Measurements from ENCODE around the gene ZCCHC4. TPM values are rescaled to one million over a fixed set of nuclear protein-coding genes. Genes with fewer than 3 reads are reported as not detected.
"Not testable (repeated sequence)": the region's sequence is repeated elsewhere in the genome, so short reads cannot be mapped to it uniquely, and the experiment has no call there.

Gene ZCCHC4
- total RNA-seq, 4 donors from 2014 or later = 5.6 to 13.9 (median 10.0) TPM

DNA sequence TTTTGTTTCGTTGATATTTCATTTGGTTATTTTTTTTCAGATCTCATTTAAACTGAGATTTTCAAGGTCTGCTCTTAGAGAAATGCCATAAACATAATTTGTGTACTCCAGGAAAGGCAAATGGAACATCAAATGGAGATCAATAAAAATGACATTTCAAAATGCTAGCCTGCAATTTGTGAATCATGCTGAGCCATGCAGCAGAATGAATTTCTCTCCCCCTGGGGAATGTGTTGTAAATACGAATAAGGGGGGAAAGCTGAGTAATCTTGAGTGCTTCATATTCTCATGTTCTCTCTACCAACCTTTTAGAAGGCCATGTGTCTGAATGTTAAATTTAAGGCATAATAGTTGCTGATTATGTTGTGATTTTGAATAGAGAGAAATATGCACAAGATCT, 7.8 kb downstream of the ZCCHC4 start:
- no peak for DNase-seq

DNA sequence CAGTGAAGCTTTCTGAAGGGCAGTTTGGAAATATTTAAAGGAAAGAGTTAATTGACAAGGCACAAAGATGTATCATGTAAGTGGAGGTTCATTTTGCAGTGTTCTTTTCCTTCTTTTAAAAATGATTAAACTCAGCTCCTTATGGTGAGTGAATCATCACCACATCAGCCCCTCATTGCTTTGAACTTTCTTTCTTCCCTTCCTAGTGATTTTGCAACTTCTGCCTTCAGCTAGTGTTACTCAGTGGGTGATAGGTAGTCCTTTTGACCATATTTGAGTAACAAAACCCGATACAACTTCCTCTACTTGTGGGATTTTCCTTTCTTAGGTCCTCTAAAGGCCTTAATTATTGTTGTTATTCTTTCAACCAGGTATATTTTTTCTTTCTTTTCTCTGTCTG, 8.2 kb downstream of the ZCCHC4 start:
- no peaks in the 10 kb centered on the region for H3K27me3 ChIP-seq
- 23 to 35% methylated on average over 1 of the region's 1 CpG for WGBS, 2 donors
- H3K27ac ChIP-seq = no peak overlapping the region
- no peak for DNase-seq
- H3K36me3 ChIP-seq = peaks cover 0 to 56% (median 11%) of the 10 kb centered on the region in 3 donors
- intact Hi-C loops (cut with DNase I) = no loop called here
- no peaks in the 10 kb centered on the region for H3K9me3 ChIP-seq
- TF ChIP-seq CTCF (IDR thresholded peaks at IDR 0.05) = no peak
- TF ChIP-seq POLR2A (IDR thresholded peaks at IDR 0.05) = no peak
- no peak overlapping the region for H3K4me3 ChIP-seq
- H3K4me1 ChIP-seq = no peaks in the 10 kb centered on the region

More for the DNA sequence above, 7.8 kb downstream of the ZCCHC4 start:
- WGBS, 2 donors = 46 to 59% methylated on average over 2 of the region's 2 CpGs
- Histone ChIP-seq H3K4me3 (no peak overlapping the region), H3K4me1 (no peaks in the 10 kb centered on the region), H3K36me3 (peaks cover 0 to 60% (median 11%) of the 10 kb centered on the region in 3 donors), H3K27me3 (no peaks in the 10 kb centered on the region), H3K9me3 (no peaks in the 10 kb centered on the region), H3K27ac (no peak overlapping the region)
- intact Hi-C loops (cut with DNase I) = no loop called here
- no peak for TF ChIP-seq CTCF (IDR thresholded peaks at IDR 0.05)
- no peak for TF ChIP-seq POLR2A (IDR thresholded peaks at IDR 0.05)

DNA sequence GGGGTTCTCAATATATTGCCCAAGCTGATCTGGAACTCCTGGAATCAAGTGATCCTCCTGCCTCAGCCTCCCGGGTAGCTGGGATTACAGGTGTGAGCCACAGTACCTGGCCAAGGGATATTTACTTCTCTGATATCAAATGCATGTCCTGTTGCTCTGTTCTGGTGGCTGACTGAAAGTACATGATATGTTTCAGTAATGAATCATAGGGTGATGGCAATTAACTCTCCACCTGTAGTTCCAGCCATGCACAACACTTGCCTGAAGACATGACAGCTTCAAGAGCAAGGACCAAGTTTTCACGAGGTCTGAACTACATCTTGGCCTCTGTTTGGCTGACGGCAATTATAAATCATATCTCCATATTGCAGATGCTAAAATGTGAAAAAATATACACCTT, 9.1 kb downstream of the ZCCHC4 start:
- TF ChIP-seq CTCF (IDR thresholded peaks at IDR 0.05) (no peak), POLR2A (IDR thresholded peaks at IDR 0.05) (no peak)
- DNase-seq = no peak
- Histone ChIP-seq H3K36me3 (peaks cover 0 to 49% (median 4%) of the 10 kb centered on the region in 3 donors), H3K27ac (no peak overlapping the region), H3K4me1 (no peaks in the 10 kb centered on the region), H3K27me3 (no peaks in the 10 kb centered on the region), H3K9me3 (no peaks in the 10 kb centered on the region), H3K4me3 (no peak overlapping the region)
- WGBS, 2 donors = 85 to 87% methylated on average over 2 to 3 of the region's 3 CpGs
- intact Hi-C loops (cut with DNase I) = no loop called here

DNA sequence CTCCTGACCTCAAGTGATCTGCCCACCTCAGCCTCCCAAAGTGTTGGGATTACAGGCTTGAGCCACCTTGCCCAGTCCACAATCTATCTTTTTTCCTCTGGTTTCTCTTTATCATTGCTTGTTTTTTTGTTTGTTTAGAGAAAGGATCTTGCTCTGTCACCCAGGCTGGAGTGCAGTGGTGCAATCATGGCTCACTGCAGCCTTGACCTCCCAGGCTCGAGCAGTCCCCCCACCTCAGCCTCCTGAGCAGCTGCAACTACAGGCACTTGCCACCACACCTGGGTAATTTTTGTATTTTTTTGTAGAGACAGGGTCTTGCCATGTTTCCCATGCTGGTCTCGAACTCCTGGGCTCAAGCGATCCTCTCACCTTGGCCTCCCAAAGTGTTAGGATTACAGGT, 15.9 kb downstream of the ZCCHC4 start:
- H3K27me3 ChIP-seq; H3K4me1 ChIP-seq; H3K9me3 ChIP-seq; H3K27ac ChIP-seq; intact Hi-C loops (cut with DNase I); DNase-seq; H3K4me3 ChIP-seq: not testable (repeated sequence)
- 96 to 100% methylated on average over 2 to 3 of the region's 3 CpGs for WGBS, 2 donors
- H3K36me3 ChIP-seq = peaks cover 0 to 12% (median 0%) of the 10 kb centered on the region in 3 donors

GRCh38 chr4:25330335-25330734, 17.8 kb downstream of the ZCCHC4 start:
- WGBS, 2 donors = 93 to 95% methylated on average over 1 of the region's 1 CpG

More at GRCh38 chr4:25330335-25330734, 17.8 kb downstream of the ZCCHC4 start:
- DNase-seq = no peak
- H3K27ac ChIP-seq = no peak overlapping the region
- intact Hi-C loops (cut with DNase I) = no loop called here
- H3K4me1 ChIP-seq = no peaks in the 10 kb centered on the region
- peaks cover 0 to 31% (median 0%) of the 10 kb centered on the region in 3 donors for H3K36me3 ChIP-seq
- H3K9me3 ChIP-seq = no peaks in the 10 kb centered on the region
- no peaks in the 10 kb centered on the region for H3K27me3 ChIP-seq
- no peak overlapping the region for H3K4me3 ChIP-seq
- TF ChIP-seq POLR2A (IDR thresholded peaks at IDR 0.05) (no peak), CTCF (IDR thresholded peaks at IDR 0.05) (no peak)

Data from esophagus squamous epithelium (tissue), 5 donors.